HG03064 (cell line): Measurements from ENCODE around the gene LSM14A.
"Not testable (repeated sequence)": the region's sequence is repeated elsewhere in the genome, so short reads cannot be mapped to it uniquely, and the experiment has no call there.

ENCODE experiments used
- ATAC-seq: cut with Tn5 transposase; IDR thresholded peaks from one replicate; pipeline ENCODE4 v1.9.1; 2021; ENCODE audit warnings: low read depth; ENCODE audit not compliant: unreplicated experiment

Gene LSM14A

GRCh38 chr19:34155686-34156085, 16.6 kb upstream of the LSM14A start:
- ATAC-seq: no peak

- not testable (repeated sequence) for ATAC-seq
These were observed 13.3 kb upstream of the LSM14A start for GRCh38 chr19:34158966-34159365.

- not testable (repeated sequence) for ATAC-seq
These were observed 12.8 kb upstream of the LSM14A start for GRCh38 chr19:34159541-34159940.

- ATAC-seq: not testable (repeated sequence)
These were observed 10.4 kb upstream of the LSM14A start for GRCh38 chr19:34161902-34162301.

GRCh38 chr19:34165295-34165738, 7.0 kb upstream of the LSM14A start:
- ATAC-seq: no peak

- not testable (repeated sequence) for ATAC-seq
These were observed 2.7 kb upstream of the LSM14A start for GRCh38 chr19:34169475-34170199.

GRCh38 chr19:34171539-34171876, 796 bp upstream of the LSM14A start:
- no peak for ATAC-seq

- peak; percentile 33 for ATAC-seq
These were observed 423 bp downstream of the LSM14A start for GRCh38 chr19:34172661-34173192.

- ATAC-seq: no peak
These were observed 1.1 kb downstream of the LSM14A start for GRCh38 chr19:34173193-34173956.

GRCh38 chr19:34175173-34175572, 2.9 kb downstream of the LSM14A start:
- not testable (repeated sequence) for ATAC-seq

GRCh38 chr19:34176581-34176980, 4.3 kb downstream of the LSM14A start:
- ATAC-seq: no peak

GRCh38 chr19:34178274-34178610, 5.9 kb downstream of the LSM14A start:
- no peak for ATAC-seq

- ATAC-seq: no peak
These were observed 6.8 kb downstream of the LSM14A start for GRCh38 chr19:34179066-34179465.

GRCh38 chr19:34180273-34180672, 8.0 kb downstream of the LSM14A start:
- no peak for ATAC-seq

- ATAC-seq: no peak
These were observed 8.4 kb downstream of the LSM14A start for GRCh38 chr19:34180709-34181108.

- no peak for ATAC-seq
These were observed 9.0 kb downstream of the LSM14A start for GRCh38 chr19:34181111-34181864.

- ATAC-seq: no peak
These were observed 9.8 kb downstream of the LSM14A start for GRCh38 chr19:34182125-34182524.

- ATAC-seq: no peak
These were observed 12.7 kb downstream of the LSM14A start for GRCh38 chr19:34184880-34185491.

GRCh38 chr19:34186205-34186604, 13.9 kb downstream of the LSM14A start:
- ATAC-seq: no peak

GRCh38 chr19:34187011-34187410, 14.7 kb downstream of the LSM14A start:
- ATAC-seq: no peak

- no peak for ATAC-seq
These were observed 16.1 kb downstream of the LSM14A start for GRCh38 chr19:34188408-34188807.
